Mesodermal cell (in vitro differentiated cells): Measurements from ENCODE around the gene ADH1C.
"Not testable (repeated sequence)": the region's sequence is repeated elsewhere in the genome, so short reads cannot be mapped to it uniquely, and the experiment has no call there.

Experiments
- H3K27ac ChIP-seq: 2 replicates; pipeline ENCODE4 v1.7.0; 2013; ENCODE audit warnings: mild to moderate bottlenecking, low read depth, low read length, moderate library complexity; ENCODE audit not compliant: severe bottlenecking
- H3K36me3 ChIP-seq: 2 replicates; pipeline ENCODE4 v1.7.1; 2013; ENCODE audit warnings: mild to moderate bottlenecking, low read length, moderate library complexity; ENCODE audit not compliant: control insufficient read depth, insufficient read depth
- H3K4me1 ChIP-seq: one replicate; pipeline ENCODE4 v1.7.1; 2013; ENCODE audit warnings: mild to moderate bottlenecking, low read length; ENCODE audit not compliant: insufficient read depth, control insufficient read depth, poor library complexity, severe bottlenecking
- H3K4me3 ChIP-seq: 2 replicates; pipeline ENCODE4 v1.7.0; 2013; ENCODE audit warnings: low read length, control low read depth, mild to moderate bottlenecking; ENCODE audit not compliant: insufficient read depth, poor library complexity, severe bottlenecking; ENCODE audit errors: extremely low read depth
- H3K9me3 ChIP-seq: 2 replicates; pipeline ENCODE4 v1.7.1; 2013; ENCODE audit warnings: mild to moderate bottlenecking, low read length, moderate library complexity; ENCODE audit not compliant: control insufficient read depth
- WGBS, 2 experiments: methylation state at CpG; one replicate each; pipeline ENCODE4 v1.1.5; 2013; ENCODE audit warnings: missing lambda C conversion rate in 2 of 2; ENCODE audit not compliant: insufficient coverage in 2 of 2; 5-methylcytosine and 5-hydroxymethylcytosine counted together

The ADH1C gene

GRCh38 chr4:99357948-99358347 lies 5.4 kb upstream of the ADH1C start:
- H3K9me3 ChIP-seq: no peaks in the 10 kb centered on the region
- no peaks in the 10 kb centered on the region for H3K36me3 ChIP-seq
- no peak overlapping the region for H3K4me3 ChIP-seq
- no peaks in the 10 kb centered on the region for H3K4me1 ChIP-seq
- no peak overlapping the region for H3K27ac ChIP-seq
- WGBS, 2 experiments: 73% methylated on average over 2 of the region's 2 CpGs; no CpG with 5 or more reads in 1 of the 2 experiments

- Histone ChIP-seq H3K36me3 (no peaks in the 10 kb centered on the region), H3K4me1 (no peaks in the 10 kb centered on the region)
- WGBS, 2 experiments: 80 to 83% methylated on average over 1 of the region's 1 CpG
These were observed 4.4 kb upstream of the ADH1C start for GRCh38 chr4:99356992-99357391.

DNA sequence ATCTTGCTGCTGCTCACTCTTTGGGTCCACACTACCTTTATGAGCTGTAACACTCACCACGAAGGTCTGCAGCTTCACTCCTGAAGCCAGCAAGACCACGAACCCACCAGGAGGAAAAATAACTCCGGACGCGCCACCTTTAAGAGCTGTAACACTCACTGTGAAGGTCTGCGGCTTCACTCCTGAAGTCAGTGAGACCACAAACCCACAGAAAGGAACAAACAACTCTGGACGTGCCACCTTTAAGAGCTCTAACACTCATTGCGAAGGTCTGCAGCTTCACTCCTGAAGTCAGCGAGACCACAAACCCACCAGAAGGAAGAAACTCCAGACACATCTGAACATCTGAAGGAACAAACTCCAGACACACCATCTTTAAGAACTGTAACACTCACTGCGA lies 3.6 kb upstream of the ADH1C start:
- not testable (repeated sequence) for H3K9me3 ChIP-seq, H3K36me3 ChIP-seq, H3K4me3 ChIP-seq, H3K27ac ChIP-seq, H3K4me1 ChIP-seq
- 61 to 81% methylated on average over 3 to 6 of the region's 10 CpGs for WGBS, 2 experiments

More at GRCh38 chr4:99356992-99357391, 4.4 kb upstream of the ADH1C start:
- no peak overlapping the region for H3K27ac ChIP-seq
- H3K9me3 ChIP-seq: no peaks in the 10 kb centered on the region
- no peak overlapping the region for H3K4me3 ChIP-seq

DNA sequence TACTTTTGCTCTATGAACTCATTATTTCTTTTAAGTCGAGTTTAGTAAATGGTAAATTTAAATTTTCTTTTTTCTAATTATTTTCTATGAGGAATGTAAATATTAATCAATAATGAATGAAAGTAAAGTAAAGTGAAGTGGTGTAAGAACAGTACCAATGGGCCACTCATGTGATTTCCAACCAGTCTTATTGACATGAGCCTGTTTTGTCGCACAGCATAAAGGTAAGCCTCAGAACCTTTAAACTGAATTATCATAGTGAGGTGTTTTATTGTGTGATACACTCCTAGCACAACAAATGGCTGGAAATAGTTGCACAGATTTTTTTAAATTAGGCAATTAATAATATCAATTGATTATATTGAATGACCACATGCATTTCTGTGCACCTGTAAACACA lies 1.1 kb downstream of the ADH1C start:
- Histone ChIP-seq H3K4me3 (no peak overlapping the region), H3K36me3 (no peaks in the 10 kb centered on the region), H3K27ac (no peak overlapping the region), H3K4me1 (no peaks in the 10 kb centered on the region), H3K9me3 (no peaks in the 10 kb centered on the region)
- no CpG with 5 or more reads among the region's 2 CpGs for WGBS, 2 experiments

- no peaks in the 10 kb centered on the region for H3K36me3 ChIP-seq
These were observed 3.2 kb downstream of the ADH1C start for GRCh38 chr4:99349338-99349737.

GRCh38 chr4:99342624-99343023 lies 9.9 kb downstream of the ADH1C start:
- H3K27ac ChIP-seq, H3K4me1 ChIP-seq, H3K9me3 ChIP-seq, H3K36me3 ChIP-seq, H3K4me3 ChIP-seq: not testable (repeated sequence)
- WGBS, 2 experiments: 65 to 100% methylated on average over 1 to 4 of the region's 7 CpGs

More at GRCh38 chr4:99349338-99349737, 3.2 kb downstream of the ADH1C start:
- Histone ChIP-seq H3K9me3 (no peaks in the 10 kb centered on the region), H3K4me3 (no peak overlapping the region), H3K27ac (no peak overlapping the region), H3K4me1 (no peaks in the 10 kb centered on the region)

DNA sequence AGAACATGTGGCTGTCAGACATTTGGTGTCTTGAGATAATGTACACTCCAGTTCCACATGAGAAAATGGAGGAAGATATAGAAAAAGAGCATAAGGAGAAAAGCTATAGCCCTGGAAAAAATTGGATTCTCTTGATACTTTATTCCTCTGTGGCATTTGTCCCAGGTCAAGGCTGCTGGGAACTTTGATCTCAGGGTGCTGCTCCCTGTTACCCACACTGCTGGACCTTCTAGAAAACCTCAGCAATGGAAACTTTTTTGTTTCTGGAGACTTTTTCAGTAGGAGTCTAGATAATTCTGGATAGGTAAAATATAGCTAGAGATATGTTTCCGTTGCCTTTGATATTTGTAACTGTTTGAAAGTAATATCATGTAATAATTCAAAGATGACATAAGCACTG lies 11.1 kb downstream of the ADH1C start:
- H3K36me3 ChIP-seq: no peaks in the 10 kb centered on the region
- no peaks in the 10 kb centered on the region for H3K4me1 ChIP-seq
- no peak overlapping the region for H3K27ac ChIP-seq
- 100% methylated on average over 1 of the region's 1 CpG; no CpG with 5 or more reads in 1 of the 2 experiments for WGBS, 2 experiments
- H3K9me3 ChIP-seq: no peaks in the 10 kb centered on the region
- H3K4me3 ChIP-seq: no peak overlapping the region

GRCh38 chr4:99339172-99339571 lies 13.4 kb downstream of the ADH1C start:
- Histone ChIP-seq H3K9me3 (no peaks in the 10 kb centered on the region), H3K27ac (no peak overlapping the region), H3K4me3 (no peak overlapping the region), H3K4me1 (no peaks in the 10 kb centered on the region), H3K36me3 (no peaks in the 10 kb centered on the region)
- no CpG with 5 or more reads among the region's 3 CpGs for WGBS, 2 experiments

DNA sequence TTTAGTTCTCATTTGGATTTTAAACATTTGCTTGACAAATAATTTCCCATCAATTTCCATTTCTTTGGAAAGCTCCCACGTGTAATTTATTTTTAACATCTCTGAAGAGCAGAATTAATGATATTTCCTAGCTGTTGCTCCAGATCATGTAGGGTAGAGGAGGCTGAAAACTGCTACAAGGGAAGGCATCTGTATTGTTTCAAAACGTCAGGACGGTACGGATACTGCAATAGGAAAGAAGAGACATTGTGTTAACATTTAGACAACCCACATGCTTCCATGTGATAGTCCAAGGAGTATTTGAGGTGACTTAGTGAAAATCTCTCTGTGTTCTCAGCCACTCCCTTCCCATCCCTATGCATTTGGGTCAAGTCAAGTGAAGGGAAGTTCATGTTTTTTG lies 16.0 kb downstream of the ADH1C start:
- no peaks in the 10 kb centered on the region for H3K9me3 ChIP-seq
- no peaks in the 10 kb centered on the region for H3K36me3 ChIP-seq
- no peaks in the 10 kb centered on the region for H3K4me1 ChIP-seq
- H3K27ac ChIP-seq: no peak overlapping the region
- 100% methylated on average over 3 of the region's 4 CpGs; no CpG with 5 or more reads in 1 of the 2 experiments for WGBS, 2 experiments
- no peak overlapping the region for H3K4me3 ChIP-seq

- 88 to 100% methylated on average over 1 of the region's 1 CpG for WGBS, 2 experiments
- no peaks in the 10 kb centered on the region for H3K4me1 ChIP-seq
- no peaks in the 10 kb centered on the region for H3K9me3 ChIP-seq
These were observed 17.7 kb downstream of the ADH1C start for GRCh38 chr4:99334880-99335279.

DNA sequence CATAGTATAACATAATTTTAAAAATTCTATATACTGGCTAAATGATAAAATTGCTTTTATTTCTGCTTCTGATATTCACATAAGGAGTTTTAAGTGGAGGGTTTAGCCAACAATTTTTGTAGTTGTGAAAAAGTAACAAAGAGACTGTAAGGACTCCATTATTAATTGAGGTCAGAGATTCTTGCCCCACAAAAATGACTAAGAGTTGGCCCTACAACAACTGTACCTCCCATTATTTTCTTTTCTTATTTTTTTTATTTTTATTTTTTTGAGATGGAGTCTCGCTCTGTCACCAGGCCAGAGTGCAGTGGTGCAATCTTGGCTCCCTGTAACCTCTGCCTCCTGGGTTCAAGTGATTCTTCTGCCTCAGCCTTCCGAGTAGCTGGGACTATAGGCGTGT lies 21.9 kb downstream of the ADH1C start:
- Histone ChIP-seq H3K9me3 (peaks cover 3% of the 10 kb centered on the region), H3K27ac (no peak overlapping the region), H3K36me3 (no peaks in the 10 kb centered on the region), H3K4me3 (no peak overlapping the region), H3K4me1 (no peaks in the 10 kb centered on the region)
- WGBS, 2 experiments: 100% methylated on average over 1 of the region's 3 CpGs; no CpG with 5 or more reads in 1 of the 2 experiments

More at GRCh38 chr4:99334880-99335279, 17.7 kb downstream of the ADH1C start:
- no peak overlapping the region for H3K4me3 ChIP-seq
- H3K27ac ChIP-seq: no peak overlapping the region
- no peaks in the 10 kb centered on the region for H3K36me3 ChIP-seq
